HCT116 (cell line): ENCODE results near the gene MST1R. TPM values are rescaled to one million over a fixed set of nuclear protein-coding genes. Genes with fewer than 3 reads are reported as not detected.

Experiments used
- ATAC-seq: fragments of 200-7000 bp; cut with Tn5 transposase; 2 replicates; pipeline ENCODE4 v1.9.1; 2020; ENCODE audit warnings: mild to moderate bottlenecking, moderate library complexity
- BruUV-seq: library from RNA; stranded (reverse); fragments of 400-500 nt; replicated peaks from 2 replicates; lab custom pipeline; 2021; lab: Mats Ljungman, UMichigan
- CTCF ChIA-PET: fragments of 300-600 bp; sonication (Branson Sonifier 250); formaldehyde crosslinking; loops from one replicate; lab custom pipeline; 2021; ENCODE audit warnings: antibody characterized with exemption; lab: Charles Lee
- POLR2A ChIA-PET: fragments of 300-600, 350-600 bp; sonication (Branson Sonifier 250); formaldehyde crosslinking; loops from one replicate; lab custom pipeline; 2021; ENCODE audit warnings: antibody characterized with exemption; lab: Charles Lee
- RAD21 ChIA-PET, 2 experiments: fragments of 300-600 bp; sonication (Branson Sonifier 250); formaldehyde crosslinking; loops; one replicate each; lab custom pipeline; 2023; ENCODE audit warnings: low total read pairs in 2 of 2; ENCODE audit not compliant: uncharacterized antibody in 2 of 2, unreplicated experiment in 2 of 2, low non-redundant PET in 1 of 2; lab: Charles Lee
- DNase-seq: peaks from one replicate; pipeline ENCODE4 v3.0.0-alpha.2; 2010; ENCODE audit warnings: low read depth, low spot score
- H2AFZ ChIP-seq: fragments of 200-600 bp; shearing (Covaris generic), sonication (generic); 2 replicates; pipeline ENCODE4 v1.6.1; 2017; ENCODE audit warnings: low read depth, mixed run types, mixed read lengths, antibody characterized with exemption, low read length; ENCODE audit not compliant: poor library complexity, severe bottlenecking
- H3K27ac ChIP-seq: 2 replicates; pipeline ENCODE4 v1.5.1; 2012; ENCODE audit warnings: low read depth, low read length
- H3K27me3 ChIP-seq: fragments of 200-600 bp; sonication (generic); 2 replicates; pipeline ENCODE4 v1.6.1; 2016; ENCODE audit warnings: mixed run types, low read length, mixed read lengths; ENCODE audit not compliant: insufficient read depth
- H3K36me3 ChIP-seq, 2 experiments: fragments of 200-500 bp in 1 of 2; fragments of 200-600 bp in 1 of 2; sonication (Bioruptor generic) in 1 of 2; sonication (generic) in 1 of 2; 2 replicates each; pipeline versions ENCODE4 v1.5.1 to v1.6.1; 2014 to 2016; ENCODE audit warnings: low read length in 2 of 2, inconsistent platforms in 1 of 2, mixed read lengths in 1 of 2, mixed run types in 1 of 2; ENCODE audit not compliant: insufficient read depth in 2 of 2, control insufficient read depth in 1 of 2
- H3K4me1 ChIP-seq, 2 experiments: fragments of 200-600 bp in 1 of 2; sonication (generic) in 1 of 2; 2 replicates each; pipeline versions ENCODE4 v1.5.1 to v1.6.1; 2012 to 2017; ENCODE audit warnings: low read length in 2 of 2, inconsistent platforms in 1 of 2, mild to moderate bottlenecking in 1 of 2, mixed read lengths in 1 of 2, mixed run types in 1 of 2, moderate library complexity in 1 of 2; ENCODE audit not compliant: insufficient read depth in 2 of 2, control insufficient read depth in 1 of 2
- H3K4me2 ChIP-seq: fragments of 200-600 bp; sonication (generic); 2 replicates; pipeline ENCODE4 v1.6.1; 2017; ENCODE audit warnings: mixed run types, low read length, mixed read lengths
- H3K4me3 ChIP-seq, 2 experiments: fragments of 200-600 bp in 1 of 2; sonication (generic) in 1 of 2; replicated peaks in 1 of 2; 2 replicates each; pipeline ENCODE4 v1.5.1; 2011 to 2016; ENCODE audit warnings: low read length in 2 of 2, control low read depth in 1 of 2, low read depth in 1 of 2, mild to moderate bottlenecking in 1 of 2, mixed read lengths in 1 of 2, mixed run types in 1 of 2
- H3K79me2 ChIP-seq: fragments of 200-600 bp; sonication (generic); 2 replicates; pipeline ENCODE4 v1.6.1; 2017; ENCODE audit warnings: mild to moderate bottlenecking, mixed run types, low read length, moderate library complexity, mixed read lengths; ENCODE audit not compliant: insufficient read depth
- H3K9ac ChIP-seq: fragments of 200-600 bp; sonication (generic); 2 replicates; pipeline ENCODE4 v1.6.1; 2016; ENCODE audit warnings: low read length, mixed read lengths
- H3K9me2 ChIP-seq: fragments of 200-600 bp; sonication (generic), shearing (Covaris generic); 2 replicates; pipeline ENCODE4 v1.6.1; 2017; ENCODE audit warnings: mixed run types, mild to moderate bottlenecking, moderate library complexity; ENCODE audit not compliant: insufficient read depth
- H3K9me3 ChIP-seq, 2 experiments: fragments of 200-500 bp in 1 of 2; fragments of 200-600 bp in 1 of 2; sonication (Bioruptor generic) in 1 of 2; sonication (generic) in 1 of 2; 2 replicates each; pipeline ENCODE4 v1.6.1; 2014 to 2017; ENCODE audit warnings: low read length in 2 of 2, mixed read lengths in 2 of 2, inconsistent platforms in 1 of 2, low read depth in 1 of 2, mild to moderate bottlenecking in 1 of 2, mixed run types in 1 of 2, moderate library complexity in 1 of 2; ENCODE audit not compliant: control insufficient read depth in 1 of 2, insufficient read depth in 1 of 2
- H4K20me1 ChIP-seq: fragments of 200-600 bp; sonication (generic), shearing (Covaris generic); 2 replicates; pipeline ENCODE4 v1.6.1; 2017; ENCODE audit warnings: mixed run types, mild to moderate bottlenecking, moderate library complexity; ENCODE audit not compliant: insufficient read depth
- CTCF ChIP-seq, 3 experiments: fragments of 200-600 bp in 1 of 3; sonication (generic) in 1 of 3; IDR thresholded peaks in 2 of 3; conservative IDR thresholded peaks in 1 of 3; 2 replicates each; pipeline ENCODE4 v1.5.1; 2012 to 2017; ENCODE audit warnings: low read depth in 2 of 3, low read length in 2 of 3, antibody characterized with exemption in 1 of 3, borderline replicate concordance in 1 of 3, control low read depth in 1 of 3, mild to moderate bottlenecking in 1 of 3, mixed read lengths in 1 of 3, mixed run types in 1 of 3, moderate library complexity in 1 of 3; ENCODE audit not compliant: insufficient read depth in 1 of 3
- ELF1 ChIP-seq: IDR thresholded peaks from 2 replicates; pipeline ENCODE4 v1.6.1; 2012; ENCODE audit warnings: low read depth, borderline replicate concordance
- EZH2phosphoT487 ChIP-seq: fragments of 200-600 bp; IDR thresholded peaks from 2 replicates; pipeline ENCODE4 v1.6.1; 2018; ENCODE audit warnings: antibody characterized with exemption, borderline replicate concordance
- JUND ChIP-seq: IDR thresholded peaks from 2 replicates; pipeline ENCODE4 v1.6.1; 2012
- MAX ChIP-seq: IDR thresholded peaks from 2 replicates; pipeline ENCODE4 v1.6.1; 2012
- POLR2A ChIP-seq: IDR thresholded peaks from 2 replicates; pipeline ENCODE4 v1.7.0; 2011; ENCODE audit warnings: borderline replicate concordance; ENCODE audit not compliant: insufficient read depth, insufficient read length; ENCODE audit errors: extremely low read depth
- SP1 ChIP-seq: IDR thresholded peaks from 2 replicates; pipeline ENCODE4 v1.6.1; 2012; ENCODE audit warnings: low read depth
- YY1 ChIP-seq: IDR thresholded peaks from 2 replicates; pipeline ENCODE4 v1.6.1; 2011; ENCODE audit warnings: low read length, low read depth, moderate library complexity, mild to moderate bottlenecking; ENCODE audit not compliant: insufficient replicate concordance; ENCODE audit errors: extremely low read depth
- ZBTB33 ChIP-seq: IDR thresholded peaks from 2 replicates; pipeline ENCODE4 v1.6.1; 2011; ENCODE audit warnings: mild to moderate bottlenecking, low read length, moderate library complexity; ENCODE audit not compliant: insufficient replicate concordance; ENCODE audit errors: extremely low read depth
- ZNF274 ChIP-seq: fragments of 200-500 bp; sonication (Bioruptor generic); IDR thresholded peaks from 2 replicates; pipeline ENCODE4 v1.6.1; 2014; ENCODE audit warnings: mild to moderate bottlenecking, low read depth, low read length, inconsistent platforms
- intact Hi-C: fragments of 100-400 bp; cut with micrococcal nuclease; formaldehyde crosslinking; loops from 2 replicates; pipeline ENCODE4 v1.10.0; 2022
- total RNA-seq: library from RNA; stranded (reverse); gene quantifications from one replicate; pipeline ENCODE4 v1.2.1, GENCODE V29; 2021; ENCODE audit not compliant: unreplicated experiment

The MST1R gene
- total RNA-seq, 1 experiment from 2014 or later = 113 TPM

DNA sequence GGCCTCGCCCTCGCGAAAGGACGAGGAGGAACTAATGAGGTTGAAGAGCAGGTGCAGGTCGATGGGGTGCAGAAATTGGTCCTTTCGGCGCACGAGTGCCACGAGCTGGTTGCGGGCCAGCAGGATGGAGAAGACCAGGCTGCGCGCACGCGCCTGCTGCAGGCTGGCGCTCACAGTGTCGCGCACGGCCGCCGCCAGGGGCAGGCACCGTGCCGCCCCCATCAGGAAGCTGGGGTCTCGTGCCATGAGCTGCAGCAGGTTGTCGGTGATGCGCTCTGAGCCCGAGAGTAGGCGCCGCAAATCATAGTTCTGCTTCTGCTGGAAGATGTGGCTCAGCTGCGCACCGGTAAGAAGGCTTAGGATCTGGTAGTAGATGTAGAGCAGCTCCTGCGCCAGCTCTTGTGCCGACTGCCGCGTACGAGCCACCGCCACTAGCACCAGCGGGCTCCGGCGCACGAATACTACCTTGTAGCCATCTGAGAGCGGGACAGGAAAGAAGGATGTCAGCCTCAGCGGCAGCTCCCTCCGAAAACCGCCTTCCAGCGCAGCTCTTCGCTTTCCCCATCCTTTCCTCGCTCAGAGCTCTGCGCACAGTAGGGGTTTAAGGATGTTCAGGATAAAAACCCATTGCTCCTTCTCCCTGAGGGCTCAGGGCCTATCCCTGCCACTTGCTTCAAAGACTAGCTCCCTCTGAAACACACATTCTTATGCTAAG, 6.9 kb upstream of the MST1R start:
- no peak overlapping the region for H3K4me2 ChIP-seq
- ChIA-PET CTCF (interaction anchor here (0.9 kb wide), 1 partner anchor 71 kb away, joined by 3 read pairs; no protein-coding TSS in a partner anchor), RAD21 (interaction anchor here in 1 of 2 experiments (1.0 kb wide), 1 partner anchor 209 kb away, joined by 3 read pairs; no protein-coding TSS in a partner anchor), POLR2A (no interaction called here)
- TF ChIP-seq SP1 (no peak), EZH2phosphoT487 (no peak), ZBTB33 (no peak), CTCF (IDR thresholded peaks at IDR 0.05 in 2 of 3, conservative IDR thresholded peaks at IDR 0.05 in 1 of 3; ENCODE audit: borderline replicate concordance in 1 of 3, insufficient read depth in 1 of 3, low read depth in 2 of 3, low read length in 2 of 3) (no peak), MAX (no peak), POLR2A (no peak), JUND (no peak), ZNF274 (no peak), YY1 (no peak), ELF1 (no peak)
- H3K27ac ChIP-seq = no peak overlapping the region
- H3K27me3 ChIP-seq = no peaks in the 10 kb centered on the region
- 0 out of 4 replicates have a peak, but pooled peaks cover 0 to 6% of the 10 kb centered on the region in 2 experiments for H3K36me3 ChIP-seq
- H3K4me3 ChIP-seq = no peak overlapping the region
- no peaks in the 10 kb centered on the region for H3K9me3 ChIP-seq
- intact Hi-C loops = no loop called here
- no TSS peak for BruUV-seq
- H3K9ac ChIP-seq = no peak overlapping the region
- no peaks in the 10 kb centered on the region for H3K9me2 ChIP-seq
- no peak overlapping the region for H2AFZ ChIP-seq
- H4K20me1 ChIP-seq = no peaks in the 10 kb centered on the region
- ATAC-seq = no peak
- H3K79me2 ChIP-seq = peaks cover 2% of the 10 kb centered on the region; the same call in 1 of the 2 replicates
- DNase-seq = no peak
- H3K4me1 ChIP-seq = peaks cover 8 to 12% of the 10 kb centered on the region in 2 experiments
